Fibroblast of the conjunctiva (primary cell): ENCODE measurements around the gene CACNG3.
"Not testable (repeated sequence)": the region's sequence is repeated elsewhere in the genome, so short reads cannot be mapped to it uniquely, and the experiment has no call there.

Experiments
- DNase-seq: peaks from one replicate; pipeline ENCODE4 v3.0.0-alpha.2; 2010; ENCODE audit warnings: low read depth

CACNG3 gene

DNA sequence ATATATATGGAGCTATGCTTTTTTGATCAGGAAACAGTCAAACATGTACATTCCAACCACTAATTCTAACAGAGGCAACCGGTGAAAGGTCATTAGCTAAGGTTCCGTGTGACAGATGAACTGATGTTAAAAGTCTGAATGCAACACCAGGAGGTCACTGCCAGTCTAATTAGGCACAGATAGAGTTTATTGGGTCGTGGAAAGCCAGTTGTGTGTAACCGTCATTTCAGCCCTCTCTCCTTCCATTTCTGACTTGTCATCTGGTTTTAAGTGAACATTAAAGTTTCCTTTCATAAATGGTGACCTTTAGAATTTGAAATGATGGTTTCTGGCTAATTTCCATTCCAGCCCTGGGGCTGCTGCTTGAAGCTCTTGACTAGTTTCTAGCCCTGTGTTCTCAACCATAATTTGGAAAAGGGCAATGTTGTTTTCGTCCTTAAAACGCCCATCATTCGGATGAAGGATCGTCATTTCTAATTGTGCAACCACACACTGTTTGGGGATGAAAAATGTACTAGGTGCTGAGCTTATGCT is 23.9 kb downstream of the CACNG3 start:
- no peak for DNase-seq

DNA sequence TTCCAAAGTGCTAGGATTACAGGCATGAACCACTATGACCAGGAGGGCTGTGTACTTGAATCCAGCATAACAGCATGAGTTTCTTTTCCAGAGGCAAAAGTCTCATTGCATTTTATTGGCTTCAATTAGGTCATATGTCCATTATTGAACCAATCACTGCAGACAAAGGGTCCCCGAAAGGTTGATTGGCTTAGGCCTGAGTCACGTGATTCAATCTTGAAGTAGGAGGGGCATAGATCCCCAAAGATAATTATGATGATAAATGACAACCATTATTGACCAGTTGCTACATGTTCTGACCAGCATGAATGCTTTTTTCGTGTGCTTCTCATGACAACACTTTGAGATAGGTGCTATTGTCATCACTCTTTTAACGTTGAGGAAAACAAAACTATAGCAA is 25.3 kb downstream of the CACNG3 start:
- no peak for DNase-seq

DNA sequence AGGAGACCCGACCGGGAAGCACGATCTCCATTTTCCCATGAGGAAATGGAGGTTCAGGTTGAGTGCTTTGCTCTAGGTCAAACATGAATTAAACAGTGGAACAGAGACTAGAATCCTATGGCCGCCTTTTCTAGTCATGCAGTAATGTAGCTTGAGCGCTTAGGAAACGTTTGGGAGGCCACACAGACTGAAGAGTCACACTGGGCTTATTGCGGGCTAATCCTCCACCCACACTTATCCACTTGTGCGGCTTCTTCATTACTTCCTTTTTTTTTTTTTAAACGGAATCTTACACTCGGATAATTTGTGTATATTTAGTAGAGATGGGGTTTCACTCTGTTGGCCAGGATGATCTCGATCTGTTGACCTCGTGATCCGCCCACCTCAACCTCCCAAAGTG is 26.0 kb downstream of the CACNG3 start:
- no peak for DNase-seq

DNA sequence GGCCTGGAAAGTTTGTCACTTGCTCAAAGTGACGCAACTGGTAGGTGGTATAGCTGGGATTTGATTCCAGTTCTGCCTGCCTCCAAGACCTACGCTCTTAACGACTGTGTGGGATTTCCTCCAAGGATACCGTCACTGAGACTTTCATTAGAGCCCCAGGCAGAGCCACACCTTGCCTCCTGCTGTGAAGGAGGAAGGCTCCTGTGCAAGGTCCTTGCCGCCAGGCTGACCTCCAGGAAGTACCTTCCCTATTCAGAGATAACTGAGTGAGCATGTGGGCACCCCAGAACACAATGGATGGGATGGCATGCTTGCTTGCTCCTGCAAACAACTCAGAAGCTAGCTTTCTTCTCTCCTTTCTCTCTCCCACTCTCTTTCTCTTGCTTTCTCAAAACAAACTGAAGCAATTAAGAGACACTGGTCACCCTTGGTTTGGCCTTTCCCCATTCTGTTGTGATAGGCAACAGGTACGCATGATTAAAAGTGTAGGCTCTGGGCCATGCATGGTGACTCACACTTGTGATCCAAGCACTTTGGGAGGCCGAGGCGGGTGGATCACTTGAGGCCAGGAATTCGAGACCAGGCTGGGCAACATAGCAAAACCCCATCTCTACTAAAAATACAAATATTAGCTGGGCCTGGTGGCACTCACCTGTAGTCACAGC is 30.7 kb downstream of the CACNG3 start:
- DNase-seq, result no peak

- DNase-seq, result no peak
These were observed 32.4 kb downstream of the CACNG3 start for GRCh38 chr16:24288516-24288915.

GRCh38 chr16:24289166-24289700 is 33.1 kb downstream of the CACNG3 start:
- no peak for DNase-seq

- DNase-seq, result no peak
These were observed 35.8 kb downstream of the CACNG3 start for GRCh38 chr16:24291932-24292331.

GRCh38 chr16:24294131-24294530 is 38.0 kb downstream of the CACNG3 start:
- no peak for DNase-seq

DNA sequence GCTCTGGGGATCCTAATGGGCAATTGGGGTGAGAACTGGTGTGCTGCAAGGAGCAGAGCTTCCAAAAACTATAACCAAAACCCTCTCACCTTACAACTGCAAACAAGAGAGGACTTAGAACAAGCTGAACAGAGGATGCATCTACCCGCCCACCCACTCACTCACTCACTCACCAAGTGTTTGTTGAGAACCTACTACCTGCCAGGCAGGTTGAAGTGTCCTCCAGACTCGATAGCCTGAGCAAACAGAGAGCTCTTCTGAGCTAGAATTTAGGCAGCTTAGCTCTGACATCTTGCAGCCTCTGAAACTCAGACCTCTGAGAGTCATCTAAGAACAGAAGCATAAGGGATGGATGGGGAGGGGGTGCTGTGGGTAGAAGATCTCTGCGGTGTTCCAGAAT is 41.2 kb downstream of the CACNG3 start:
- no peak for DNase-seq

DNA sequence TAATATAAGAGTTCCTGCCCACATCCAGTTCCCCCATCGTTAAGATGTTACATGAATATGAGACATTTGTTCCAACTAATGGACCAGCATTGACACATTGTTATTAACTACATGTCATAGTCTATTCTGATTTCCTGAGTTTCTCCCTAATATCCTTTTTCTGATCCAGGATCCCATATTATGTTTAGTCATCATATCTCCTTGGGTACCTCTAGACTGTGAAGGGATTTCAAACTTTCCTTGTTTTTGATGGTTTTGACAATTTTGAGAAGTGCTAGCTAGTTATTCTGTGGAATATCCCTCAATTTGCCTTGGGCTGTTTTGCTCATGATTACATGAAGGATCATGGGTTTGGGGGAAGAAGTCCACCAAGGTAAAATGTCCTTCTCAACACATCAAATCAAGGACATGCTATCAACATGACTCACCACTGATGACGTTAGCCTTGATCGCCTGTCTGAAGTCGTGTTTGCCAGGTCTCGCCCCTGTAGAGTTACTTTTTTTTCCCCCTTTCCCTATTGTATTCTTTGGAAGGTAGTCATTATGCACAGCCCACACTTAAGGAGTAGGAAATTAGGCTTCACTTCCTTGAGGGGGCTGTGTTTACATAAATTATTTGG is 42.5 kb downstream of the CACNG3 start:
- no peak for DNase-seq

DNA sequence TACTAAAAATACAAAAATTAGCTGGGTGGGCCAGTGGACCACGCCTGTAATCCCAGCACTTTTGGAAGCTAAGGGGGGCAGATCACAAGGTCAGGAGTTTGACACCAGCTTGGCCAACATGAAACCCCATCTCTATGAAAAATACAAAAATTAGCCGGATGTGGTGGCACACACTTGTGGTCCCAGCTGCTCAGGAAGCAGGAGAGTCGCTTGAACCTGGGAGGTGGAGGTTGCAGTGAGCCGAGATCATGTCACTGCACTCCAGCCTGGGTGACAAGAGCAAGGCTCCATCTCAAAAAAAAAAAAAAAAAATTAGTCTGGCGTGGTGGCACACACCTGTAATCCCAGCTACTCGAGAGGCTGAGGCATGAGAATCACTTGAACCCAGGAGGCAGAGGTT is 44.6 kb downstream of the CACNG3 start:
- DNase-seq, result not testable (repeated sequence)

- no peak for DNase-seq
These were observed 46.5 kb downstream of the CACNG3 start for GRCh38 chr16:24302636-24303035.

GRCh38 chr16:24308200-24308599 is 52.1 kb downstream of the CACNG3 start:
- DNase-seq, result no peak

DNA sequence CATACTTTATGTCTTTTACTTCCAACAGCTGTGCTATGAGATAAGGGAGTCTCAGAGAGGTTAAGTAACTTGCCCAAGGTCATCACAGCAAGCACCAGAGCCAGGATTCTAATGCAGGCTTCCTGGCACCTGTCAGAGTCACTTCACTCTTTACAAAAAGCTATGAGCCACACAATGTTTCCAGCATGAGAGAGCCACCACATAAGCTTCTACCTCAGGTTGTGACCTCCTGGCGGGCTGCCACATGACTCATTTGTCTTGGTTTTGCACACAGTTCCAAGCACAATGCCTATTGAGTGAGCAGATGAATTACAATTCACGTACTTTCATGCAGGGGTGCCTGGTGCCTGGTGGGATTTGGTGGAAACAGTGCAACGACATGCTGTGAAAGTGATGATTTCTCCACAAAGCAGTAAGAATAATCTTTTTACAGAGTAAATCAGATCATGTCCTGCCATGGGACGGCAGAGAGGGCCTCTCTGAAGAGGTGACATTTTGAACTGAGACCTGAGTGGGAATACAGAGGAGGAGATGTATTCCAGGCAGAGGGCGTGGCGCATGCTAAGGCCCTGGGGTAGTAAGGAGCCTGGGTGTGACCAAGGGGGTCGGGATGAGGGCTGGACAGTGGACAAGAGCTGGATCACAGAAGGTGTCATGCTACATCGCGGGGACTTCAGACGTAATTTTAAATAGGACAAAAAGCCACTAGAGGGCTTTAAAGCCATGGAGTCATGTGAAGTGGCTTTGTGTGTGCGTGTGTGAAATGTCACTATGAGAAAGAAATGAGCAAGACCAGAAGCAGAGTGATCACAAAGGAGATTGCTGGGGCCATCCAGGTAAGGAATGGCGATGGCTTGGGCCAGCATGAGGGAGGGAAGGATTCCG is 53.4 kb downstream of the CACNG3 start:
- DNase-seq, result no peak

GRCh38 chr16:24315343-24315742 is 59.2 kb downstream of the CACNG3 start:
- no peak for DNase-seq

DNA sequence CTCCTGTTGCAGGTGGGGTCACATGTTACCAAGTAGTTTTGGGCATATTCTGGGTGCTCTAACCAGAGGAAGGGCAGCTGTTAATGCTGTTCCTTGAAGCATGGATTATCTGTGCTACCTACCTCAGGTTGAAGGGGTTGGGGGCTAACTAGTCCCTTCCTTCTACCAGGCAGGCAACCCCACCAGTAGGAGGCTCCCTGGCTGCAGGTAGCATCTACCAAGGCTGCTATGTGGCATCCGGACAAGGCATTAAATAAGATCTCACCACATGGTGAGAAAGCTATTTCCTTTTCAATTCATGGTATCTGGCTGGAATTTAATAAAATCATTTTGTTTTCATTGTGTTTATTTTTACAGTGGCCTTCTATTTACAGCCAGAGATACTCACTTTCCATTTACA is 62.5 kb downstream of the CACNG3 start:
- DNase-seq, result no peak

DNA sequence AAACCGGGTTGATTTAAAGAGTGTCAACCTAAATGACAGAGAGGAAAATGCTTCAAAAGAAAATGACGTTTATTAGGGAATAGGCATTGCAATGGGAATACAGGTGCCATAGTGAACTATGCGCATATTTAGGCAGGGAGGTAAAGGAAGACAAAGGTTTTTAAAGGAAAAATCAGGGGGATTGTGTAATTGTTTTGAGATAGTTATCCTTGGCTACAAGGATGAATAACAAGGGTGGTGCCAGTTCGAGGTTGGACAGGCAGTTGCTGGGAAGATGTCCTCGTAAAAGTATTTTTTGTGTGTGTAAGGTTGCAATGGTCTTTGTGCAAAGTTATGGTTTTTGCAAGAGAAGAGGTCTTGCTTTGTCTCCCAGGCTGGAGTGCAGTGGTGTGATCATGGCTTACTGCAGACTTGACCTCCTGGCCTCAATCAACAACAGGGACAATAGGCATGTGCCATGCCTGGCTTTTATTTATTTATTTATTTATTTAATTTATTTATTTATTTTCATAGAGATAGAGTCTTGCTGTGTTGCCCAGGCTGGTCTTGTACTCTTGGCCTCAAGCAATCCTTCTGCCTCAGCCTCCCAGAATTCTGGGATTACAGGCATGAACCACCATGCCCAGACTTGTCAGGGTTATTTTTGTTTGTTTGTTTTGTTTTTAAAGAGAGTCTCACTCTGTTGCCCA is 63.1 kb downstream of the CACNG3 start:
- no peak for DNase-seq

DNA sequence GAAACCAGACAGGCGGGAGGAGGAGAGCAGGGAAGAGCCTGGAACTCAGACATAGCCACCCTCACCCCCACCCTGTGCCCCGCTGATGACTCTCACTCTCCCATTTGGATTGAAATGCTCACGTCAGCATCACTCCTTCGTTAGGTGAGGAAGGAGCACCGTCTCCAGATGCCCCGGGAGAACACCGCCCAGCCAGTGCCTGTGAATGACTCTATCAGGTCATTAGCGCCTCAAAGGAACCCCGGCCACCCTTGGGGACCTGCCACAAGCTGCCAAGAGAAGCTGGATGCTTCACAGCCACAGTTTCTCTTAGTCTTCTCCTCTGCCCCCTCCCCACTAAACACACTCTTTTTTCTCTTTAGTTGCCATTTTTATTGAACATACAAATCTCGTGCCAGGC is 66.0 kb downstream of the CACNG3 start:
- DNase-seq, result no peak

DNA sequence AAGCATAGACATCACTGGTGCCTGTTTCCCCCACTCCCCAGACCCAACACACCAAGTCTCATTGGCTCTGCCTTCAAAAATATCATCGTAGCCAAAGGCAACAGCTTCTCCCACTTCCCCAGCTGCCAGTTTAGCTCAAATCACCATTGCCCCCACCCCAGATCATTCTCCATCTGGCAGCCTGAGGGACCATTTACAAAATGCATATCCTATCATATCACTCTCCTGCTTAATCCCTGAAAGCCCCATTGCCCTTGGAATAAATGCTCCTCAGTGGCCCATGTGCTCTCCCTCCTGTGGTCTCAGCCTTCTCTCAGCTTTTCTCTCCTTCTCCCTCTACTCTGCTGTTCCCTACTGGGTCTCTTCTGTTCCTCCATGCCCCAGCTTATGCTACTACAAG is 68.3 kb downstream of the CACNG3 start:
- no peak for DNase-seq

- no peak for DNase-seq
These were observed 72.8 kb downstream of the CACNG3 start for GRCh38 chr16:24328835-24329452.

DNA sequence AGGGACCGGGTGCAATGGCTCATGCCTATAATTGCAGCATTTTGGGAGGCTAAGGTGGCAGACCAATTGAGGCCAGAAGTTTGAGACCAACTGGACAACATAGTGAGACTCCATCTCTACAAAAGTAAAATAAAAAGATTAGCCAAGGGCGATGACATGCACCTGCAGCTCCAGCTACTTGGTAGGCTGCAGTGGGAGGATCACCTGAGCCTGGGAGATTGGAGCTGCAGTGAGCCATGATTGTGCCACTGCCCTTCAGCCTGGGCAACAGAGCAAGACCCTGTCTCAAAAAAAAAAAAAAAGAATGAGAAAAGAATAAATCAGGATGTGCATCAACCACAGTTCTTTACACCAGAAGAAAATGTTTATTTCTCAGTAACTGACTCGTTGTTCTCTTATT is 76.0 kb downstream of the CACNG3 start:
- no peak for DNase-seq
